IMR-90 (cell line): ENCODE measurements around the gene SLPI. TPM values are rescaled to one million over a fixed set of nuclear protein-coding genes. Genes with fewer than 3 reads are reported as not detected.
A peak's percentile ranks its signal among the peaks of the same experiment; 100 is the strongest.

Experiments
- ATAC-seq: fragments of 200-7000 bp; cut with Tn5 transposase; 2 replicates; pipeline ENCODE4 v1.9.1; 2020; ENCODE audit warnings: low read depth, mild to moderate bottlenecking, moderate library complexity
- Bru-seq: library from RNA; stranded (reverse); fragments of 400-500 nt; gene quantifications from one replicate; lab custom pipeline; 2021; lab: Mats Ljungman, UMichigan
- BruChase-seq, 2 experiments: library from RNA; stranded (reverse); fragments of 400-500 nt; gene quantifications; one replicate each; lab custom pipeline; 2021; lab: Mats Ljungman, UMichigan
- BruUV-seq: library from RNA; stranded (reverse); fragments of 400-500 nt; replicated peaks from 2 replicates; lab custom pipeline; 2021; lab: Mats Ljungman, UMichigan
- CTCF ChIA-PET: fragments of 300-600 bp; formaldehyde crosslinking; extraction: SDS; loops from one replicate; lab custom pipeline; 2021; ENCODE audit warnings: antibody characterized with exemption; lab: Yijun Ruan, JAX
- POLR2A ChIA-PET: fragments of 300-600 bp; sonication (Branson Sonifier 250); formaldehyde crosslinking; loops from one replicate; lab custom pipeline; 2022; ENCODE audit warnings: antibody characterized with exemption; ENCODE audit not compliant: unreplicated experiment; lab: Charles Lee
- DNase-seq: peaks from one replicate; pipeline ENCODE4 v3.0.0; 2013
- H2AFZ ChIP-seq: replicated peaks from 2 replicates; pipeline ENCODE3; 2013; ENCODE audit warnings: low read length, mild to moderate bottlenecking; ENCODE audit not compliant: poor library complexity
- H2AK5ac ChIP-seq: 2 replicates; pipeline ENCODE4 v1.6.1; 2013; ENCODE audit warnings: low read depth, low read length, inconsistent platforms
- H2AK9ac ChIP-seq: replicated peaks from 2 replicates; pipeline ENCODE3; 2013; ENCODE audit warnings: mild to moderate bottlenecking, low read depth, low read length, moderate library complexity; ENCODE audit not compliant: poor library complexity
- H2BK120ac ChIP-seq: 2 replicates; pipeline ENCODE4 v1.6.1; 2013; ENCODE audit warnings: low read depth, low read length, inconsistent platforms
- H2BK15ac ChIP-seq: 3 replicates; pipeline ENCODE4 v1.6.1; 2013; ENCODE audit warnings: low read depth, low read length, inconsistent platforms
- H2BK20ac ChIP-seq: 2 replicates; pipeline ENCODE4 v1.6.1; 2013; ENCODE audit warnings: low read depth, mild to moderate bottlenecking, inconsistent platforms, low read length, moderate library complexity
- H2BK5ac ChIP-seq: 2 replicates; pipeline ENCODE4 v1.6.1; 2013; ENCODE audit warnings: mild to moderate bottlenecking, low read depth, low read length, inconsistent platforms; ENCODE audit not compliant: poor library complexity, severe bottlenecking
- H3K14ac ChIP-seq: replicated peaks from 2 replicates; pipeline ENCODE4 v1.6.1; 2013; ENCODE audit warnings: low read depth, low read length, inconsistent platforms
- H3K18ac ChIP-seq: 2 replicates; pipeline ENCODE4 v1.6.1; 2013; ENCODE audit warnings: low read depth, low read length, control low read depth
- H3K23ac ChIP-seq: 2 replicates; pipeline ENCODE4 v1.6.1; 2013; ENCODE audit warnings: low read depth, low read length, inconsistent platforms
- H3K27ac ChIP-seq: 2 replicates; pipeline ENCODE4 v1.5.1; 2013; ENCODE audit warnings: mild to moderate bottlenecking, control low read depth, low read length; ENCODE audit not compliant: insufficient read depth
- H3K27me3 ChIP-seq: 2 replicates; pipeline ENCODE4 v1.6.1; 2013; ENCODE audit warnings: low read length; ENCODE audit not compliant: control insufficient read depth, insufficient read depth
- H3K36me3 ChIP-seq: 2 replicates; pipeline ENCODE4 v1.6.1; 2013; ENCODE audit warnings: low read length, mixed read lengths; ENCODE audit not compliant: control insufficient read depth, insufficient read depth
- H3K4ac ChIP-seq: 2 replicates; pipeline ENCODE4 v1.6.1; 2013; ENCODE audit warnings: low read depth, low read length, inconsistent platforms
- H3K4me1 ChIP-seq: 2 replicates; pipeline ENCODE4 v1.6.1; 2013; ENCODE audit warnings: low read length, mixed read lengths; ENCODE audit not compliant: control insufficient read depth, insufficient read depth
- H3K4me2 ChIP-seq: 2 replicates; pipeline ENCODE4 v1.6.1; 2013; ENCODE audit warnings: low read depth, mild to moderate bottlenecking, control low read depth, low read length, moderate library complexity
- H3K4me3 ChIP-seq: 2 replicates; pipeline ENCODE4 v1.5.1; 2013; ENCODE audit warnings: low read depth, mild to moderate bottlenecking, control low read depth, low read length, moderate library complexity; ENCODE audit not compliant: insufficient read depth
- H3K56ac ChIP-seq: 2 replicates; pipeline ENCODE4 v1.6.1; 2013; ENCODE audit warnings: low read length, inconsistent platforms; ENCODE audit not compliant: insufficient read depth; ENCODE audit errors: extremely low read depth
- H3K79me1 ChIP-seq, 2 experiments: 2 replicates each; pipeline ENCODE4 v1.6.1; 2013; ENCODE audit warnings: low read length in 2 of 2, inconsistent platforms in 1 of 2, low read depth in 1 of 2
- H3K9ac ChIP-seq: 2 replicates; pipeline ENCODE4 v1.6.1; 2013; ENCODE audit warnings: low read depth, low read length, control low read depth
- H3K9me1 ChIP-seq: 2 replicates; pipeline ENCODE4 v1.6.1; 2013; ENCODE audit warnings: low read length, inconsistent platforms; ENCODE audit not compliant: insufficient read depth
- H3K9me3 ChIP-seq: 2 replicates; pipeline ENCODE4 v1.6.1; 2013; ENCODE audit warnings: low read length; ENCODE audit not compliant: control insufficient read depth, insufficient read depth
- H4K20me1 ChIP-seq: 2 replicates; pipeline ENCODE4 v1.6.1; 2013; ENCODE audit warnings: low read length, inconsistent platforms; ENCODE audit not compliant: insufficient read depth
- H4K5ac ChIP-seq: 2 replicates; pipeline ENCODE4 v1.6.1; 2013; ENCODE audit warnings: mild to moderate bottlenecking, low read depth, low read length, control low read depth
- H4K8ac ChIP-seq, 2 experiments: 2 replicates each; pipeline ENCODE4 v1.6.1; 2013; ENCODE audit warnings: low read depth in 2 of 2, low read length in 2 of 2, control low read depth in 1 of 2, inconsistent platforms in 1 of 2
- H4K91ac ChIP-seq: 2 replicates; pipeline ENCODE4 v1.6.1; 2013; ENCODE audit warnings: low read depth, low read length, inconsistent platforms; ENCODE audit not compliant: insufficient read depth
- CEBPB ChIP-seq: IDR thresholded peaks from 2 replicates; pipeline ENCODE4 v1.6.1; 2012; ENCODE audit warnings: low read depth, low read length, improper control_type of control experiment
- CHD1 ChIP-seq: IDR thresholded peaks from 2 replicates; pipeline ENCODE4 v1.6.1; 2012; ENCODE audit warnings: low read depth, low read length, improper control_type of control experiment
- CTCF ChIP-seq: conservative IDR thresholded peaks from 2 replicates; pipeline ENCODE4 v1.5.1; 2012; ENCODE audit warnings: mild to moderate bottlenecking, low read depth, low read length, improper control_type of control experiment
- MAFK ChIP-seq: IDR thresholded peaks from 2 replicates; pipeline ENCODE4 v1.6.1; 2012; ENCODE audit warnings: low read depth, low read length, improper control_type of control experiment
- RCOR1 ChIP-seq: IDR thresholded peaks from 2 replicates; pipeline ENCODE4 v1.6.1; 2012; ENCODE audit warnings: mild to moderate bottlenecking, low read length, improper control_type of control experiment; ENCODE audit not compliant: insufficient replicate concordance
- SMC3 ChIP-seq: fragments of 150-350 bp; IDR thresholded peaks from 2 replicates; pipeline ENCODE4 v1.6.1; 2016; ENCODE audit warnings: low read depth, mild to moderate bottlenecking, antibody characterized with exemption, low read length, moderate library complexity
- USF2 ChIP-seq: fragments of 150-350 bp; IDR thresholded peaks from 2 replicates; pipeline ENCODE4 v1.6.1; 2017; ENCODE audit warnings: mild to moderate bottlenecking, antibody characterized with exemption, low read length, low read depth
- WGBS, 2 experiments: methylation state at CpG; one replicate each; pipeline versions ENCODE4 v1.1.5 to v1.1.7; 2013; ENCODE audit warnings: missing lambda C conversion rate in 2 of 2; ENCODE audit not compliant: insufficient read length in 1 of 2; ENCODE audit errors: extremely low coverage in 2 of 2; 5-methylcytosine and 5-hydroxymethylcytosine counted together
- dilution Hi-C: fragments of 300-500 bp; cut with HindIII; formaldehyde crosslinking; loops from one replicate; pipeline ENCODE4 v1.14.3; 2018; ENCODE audit warnings: low sequenced_read_pairs; ENCODE audit not compliant: unreplicated experiment
- in situ Hi-C: fragments of 300-500 bp; cut with MboI; formaldehyde crosslinking; loops from 3 replicates; pipeline ENCODE4 v1.14.3; 2019; ENCODE audit warnings: low sequenced_read_pairs, inconsistent platforms, mixed read lengths
- intact Hi-C: fragments of 100-400 bp; cut with micrococcal nuclease; formaldehyde crosslinking; loops from 2 replicates; pipeline ENCODE4 v1.10.0; 2022
- long read RNA-seq: library from polyadenylated mRNA; unstranded; transcript quantifications from one replicate; pipeline ENCODE4 v2.0.0, GENCODE V29; 2021; ENCODE audit not compliant: unreplicated experiment
- polyA plus RNA-seq, 3 experiments: library from polyadenylated mRNA; depleted of rRNA; stranded (reverse); fragments of >200 nt; gene quantifications; 2 replicates each; pipeline ENCODE4 v1.2.3, GENCODE V29; 2012; ENCODE audit warnings: low replicate concordance in 1 of 3
- total RNA-seq: library from RNA; depleted of rRNA; stranded (reverse); fragments of >200 nt; gene quantifications from 2 replicates; pipeline ENCODE4 v1.2.3, GENCODE V29; 2012; rRNA removed
- TF ChIP-seq, protein P1 (sequence below): fragments of 150-350 bp; IDR thresholded peaks from 2 replicates; pipeline ENCODE4 v1.6.1; 2016; ENCODE audit warnings: low read depth, mild to moderate bottlenecking, low read length, moderate library complexity, borderline replicate concordance

SLPI gene, protein sequence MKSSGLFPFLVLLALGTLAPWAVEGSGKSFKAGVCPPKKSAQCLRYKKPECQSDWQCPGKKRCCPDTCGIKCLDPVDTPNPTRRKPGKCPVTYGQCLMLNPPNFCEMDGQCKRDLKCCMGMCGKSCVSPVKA
- total RNA-seq (not detected in 2 replicates), polyA plus RNA-seq (2012; rRNA removed) (not detected in 2 replicates), Bru-seq, nascent RNA (not detected), BruChase-seq, experiment 1, labeled RNA remaining after a 6-hour chase (not detected), BruChase-seq, experiment 2, labeled RNA remaining after a 2-hour chase (not detected)
- polyA plus RNA-seq (2012; cell fraction: cytosol; rRNA removed) = not detected in 2 replicates
- not detected in 2 replicates for polyA plus RNA-seq (2012; cell fraction: nucleus; rRNA removed; ENCODE audit: low replicate concordance)
- long read RNA-seq, partial matches to known transcripts = 0 of 1 reads
- long read RNA-seq, other reads (novel, unspliced or antisense) = 0 of 1 reads

GRCh38 chr20:45254383-45255262 is at the start of gene SLPI:
SLPI (minus strand) TSS chr20:45254564; CDS start chr20:45254543, 21 bp downstream.
- H2BK20ac ChIP-seq = no peak within 1 kb of the TSS
- H3K23ac ChIP-seq = no peak within 1 kb of the TSS
- no peak within 1 kb of the TSS for H3K27ac ChIP-seq
- no peak within 1 kb of the TSS for H2AK9ac ChIP-seq
- no peak within 1 kb of the TSS for H3K4me3 ChIP-seq
- dilution Hi-C loops (no loop called here), in situ Hi-C loops (no loop called here), intact Hi-C loops (no loop called here)
- ChIA-PET POLR2A (no interaction called here), CTCF (no interaction called here)
- no peaks in the 10 kb centered on the region for H3K4me1 ChIP-seq
- no peaks in the 10 kb centered on the region for H3K9me1 ChIP-seq
- peak; percentile 9 for DNase-seq
- peaks cover 13% of the 10 kb centered on the region for H3K27me3 ChIP-seq
- H4K8ac ChIP-seq = no peak within 1 kb of the TSS
- no peak within 1 kb of the TSS for H4K5ac ChIP-seq
- no peak within 1 kb of the TSS for H3K14ac ChIP-seq
- H3K36me3 ChIP-seq = no peaks in the 10 kb centered on the region
- 0% methylated on average over 1 of the region's 7 CpGs; no CpG with 5 or more reads in 1 of the 2 experiments for WGBS, 2 experiments
- H3K56ac ChIP-seq = no peak within 1 kb of the TSS
- H3K79me1 ChIP-seq = no peaks in the 10 kb centered on the region
- peak; percentile 63 for TF ChIP-seq CEBPB
- no peak for TF ChIP-seq CTCF
- no peak for TF ChIP-seq USF2
- no peak for TF ChIP-seq CHD1
- TF ChIP-seq, protein P1, sequence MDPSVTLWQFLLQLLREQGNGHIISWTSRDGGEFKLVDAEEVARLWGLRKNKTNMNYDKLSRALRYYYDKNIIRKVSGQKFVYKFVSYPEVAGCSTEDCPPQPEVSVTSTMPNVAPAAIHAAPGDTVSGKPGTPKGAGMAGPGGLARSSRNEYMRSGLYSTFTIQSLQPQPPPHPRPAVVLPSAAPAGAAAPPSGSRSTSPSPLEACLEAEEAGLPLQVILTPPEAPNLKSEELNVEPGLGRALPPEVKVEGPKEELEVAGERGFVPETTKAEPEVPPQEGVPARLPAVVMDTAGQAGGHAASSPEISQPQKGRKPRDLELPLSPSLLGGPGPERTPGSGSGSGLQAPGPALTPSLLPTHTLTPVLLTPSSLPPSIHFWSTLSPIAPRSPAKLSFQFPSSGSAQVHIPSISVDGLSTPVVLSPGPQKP = no peak
- TF ChIP-seq MAFK = no peak
- no peak for TF ChIP-seq RCOR1
- no peak for TF ChIP-seq SMC3
- no peak within 1 kb of the TSS for H2BK5ac ChIP-seq
- H3K9ac ChIP-seq = no peak within 1 kb of the TSS
- H4K91ac ChIP-seq = no peak within 1 kb of the TSS
- no peak within 1 kb of the TSS for H2BK15ac ChIP-seq
- no peak within 1 kb of the TSS for H2AK5ac ChIP-seq
- no TSS peak for BruUV-seq
- no peak within 1 kb of the TSS for H3K4ac ChIP-seq
- H2BK120ac ChIP-seq = no peak within 1 kb of the TSS
- H3K9me3 ChIP-seq = no peaks in the 10 kb centered on the region
- H4K20me1 ChIP-seq = no peaks in the 10 kb centered on the region
- H3K18ac ChIP-seq = no peak within 1 kb of the TSS
- no peak within 1 kb of the TSS for H3K4me2 ChIP-seq
- no peak within 1 kb of the TSS for H2AFZ ChIP-seq
- ATAC-seq = no peak; the same call in 1 of the 2 replicates
